HCT116 (cell line): ENCODE measurements around the gene SGIP1. TPM values are rescaled to one million over a fixed set of nuclear protein-coding genes. Genes with fewer than 3 reads are reported as not detected.

Experiments used
- ATAC-seq: fragments of 200-7000 bp; cut with Tn5 transposase; 2 replicates; pipeline ENCODE4 v1.9.1; 2020; ENCODE audit warnings: mild to moderate bottlenecking, moderate library complexity
- BruUV-seq: library from RNA; stranded (reverse); fragments of 400-500 nt; replicated peaks from 2 replicates; lab custom pipeline; 2021; lab: Mats Ljungman, UMichigan
- CTCF ChIA-PET: fragments of 300-600 bp; sonication (Branson Sonifier 250); formaldehyde crosslinking; loops from one replicate; lab custom pipeline; 2021; ENCODE audit warnings: antibody characterized with exemption; lab: Charles Lee
- POLR2A ChIA-PET: fragments of 300-600, 350-600 bp; sonication (Branson Sonifier 250); formaldehyde crosslinking; loops from one replicate; lab custom pipeline; 2021; ENCODE audit warnings: antibody characterized with exemption; lab: Charles Lee
- RAD21 ChIA-PET, 2 experiments: fragments of 300-600 bp; sonication (Branson Sonifier 250); formaldehyde crosslinking; loops; one replicate each; lab custom pipeline; 2023; ENCODE audit warnings: low total read pairs in 2 of 2; ENCODE audit not compliant: uncharacterized antibody in 2 of 2, unreplicated experiment in 2 of 2, low non-redundant PET in 1 of 2; lab: Charles Lee
- DNase-seq: peaks from one replicate; pipeline ENCODE4 v3.0.0-alpha.2; 2010; ENCODE audit warnings: low read depth, low spot score
- H2AFZ ChIP-seq: fragments of 200-600 bp; shearing (Covaris generic), sonication (generic); 2 replicates; pipeline ENCODE4 v1.6.1; 2017; ENCODE audit warnings: low read depth, mixed run types, mixed read lengths, antibody characterized with exemption, low read length; ENCODE audit not compliant: poor library complexity, severe bottlenecking
- H3K27ac ChIP-seq: 2 replicates; pipeline ENCODE4 v1.5.1; 2012; ENCODE audit warnings: low read depth, low read length
- H3K27me3 ChIP-seq: fragments of 200-600 bp; sonication (generic); 2 replicates; pipeline ENCODE4 v1.6.1; 2016; ENCODE audit warnings: mixed run types, low read length, mixed read lengths; ENCODE audit not compliant: insufficient read depth
- H3K36me3 ChIP-seq, 2 experiments: fragments of 200-500 bp in 1 of 2; fragments of 200-600 bp in 1 of 2; sonication (Bioruptor generic) in 1 of 2; sonication (generic) in 1 of 2; 2 replicates each; pipeline versions ENCODE4 v1.5.1 to v1.6.1; 2014 to 2016; ENCODE audit warnings: low read length in 2 of 2, inconsistent platforms in 1 of 2, mixed read lengths in 1 of 2, mixed run types in 1 of 2; ENCODE audit not compliant: insufficient read depth in 2 of 2, control insufficient read depth in 1 of 2
- H3K4me1 ChIP-seq, 2 experiments: fragments of 200-600 bp in 1 of 2; sonication (generic) in 1 of 2; 2 replicates each; pipeline versions ENCODE4 v1.5.1 to v1.6.1; 2012 to 2017; ENCODE audit warnings: low read length in 2 of 2, inconsistent platforms in 1 of 2, mild to moderate bottlenecking in 1 of 2, mixed read lengths in 1 of 2, mixed run types in 1 of 2, moderate library complexity in 1 of 2; ENCODE audit not compliant: insufficient read depth in 2 of 2, control insufficient read depth in 1 of 2
- H3K4me2 ChIP-seq: fragments of 200-600 bp; sonication (generic); 2 replicates; pipeline ENCODE4 v1.6.1; 2017; ENCODE audit warnings: mixed run types, low read length, mixed read lengths
- H3K4me3 ChIP-seq, 2 experiments: fragments of 200-600 bp in 1 of 2; sonication (generic) in 1 of 2; replicated peaks in 1 of 2; 2 replicates each; pipeline ENCODE4 v1.5.1; 2011 to 2016; ENCODE audit warnings: low read length in 2 of 2, control low read depth in 1 of 2, low read depth in 1 of 2, mild to moderate bottlenecking in 1 of 2, mixed read lengths in 1 of 2, mixed run types in 1 of 2
- H3K79me2 ChIP-seq: fragments of 200-600 bp; sonication (generic); 2 replicates; pipeline ENCODE4 v1.6.1; 2017; ENCODE audit warnings: mild to moderate bottlenecking, mixed run types, low read length, moderate library complexity, mixed read lengths; ENCODE audit not compliant: insufficient read depth
- H3K9ac ChIP-seq: fragments of 200-600 bp; sonication (generic); 2 replicates; pipeline ENCODE4 v1.6.1; 2016; ENCODE audit warnings: low read length, mixed read lengths
- H3K9me2 ChIP-seq: fragments of 200-600 bp; sonication (generic), shearing (Covaris generic); 2 replicates; pipeline ENCODE4 v1.6.1; 2017; ENCODE audit warnings: mixed run types, mild to moderate bottlenecking, moderate library complexity; ENCODE audit not compliant: insufficient read depth
- H3K9me3 ChIP-seq, 2 experiments: fragments of 200-500 bp in 1 of 2; fragments of 200-600 bp in 1 of 2; sonication (Bioruptor generic) in 1 of 2; sonication (generic) in 1 of 2; 2 replicates each; pipeline ENCODE4 v1.6.1; 2014 to 2017; ENCODE audit warnings: low read length in 2 of 2, mixed read lengths in 2 of 2, inconsistent platforms in 1 of 2, low read depth in 1 of 2, mild to moderate bottlenecking in 1 of 2, mixed run types in 1 of 2, moderate library complexity in 1 of 2; ENCODE audit not compliant: control insufficient read depth in 1 of 2, insufficient read depth in 1 of 2
- H4K20me1 ChIP-seq: fragments of 200-600 bp; sonication (generic), shearing (Covaris generic); 2 replicates; pipeline ENCODE4 v1.6.1; 2017; ENCODE audit warnings: mixed run types, mild to moderate bottlenecking, moderate library complexity; ENCODE audit not compliant: insufficient read depth
- CBX3 ChIP-seq: IDR thresholded peaks from 2 replicates; pipeline ENCODE4 v1.6.1; 2012; ENCODE audit warnings: low read depth
- CEBPB ChIP-seq: IDR thresholded peaks from 2 replicates; pipeline ENCODE4 v1.6.1; 2012; ENCODE audit warnings: low read depth
- EGR1 ChIP-seq: IDR thresholded peaks from 2 replicates; pipeline ENCODE4 v1.6.1; 2012; ENCODE audit warnings: low read depth
- EZH2 ChIP-seq: fragments of 200-600 bp; sonication (generic); IDR thresholded peaks from 2 replicates; pipeline ENCODE4 v1.6.1; 2017; ENCODE audit warnings: antibody characterized with exemption, mixed run types
- EZH2phosphoT487 ChIP-seq: fragments of 200-600 bp; IDR thresholded peaks from 2 replicates; pipeline ENCODE4 v1.6.1; 2018; ENCODE audit warnings: antibody characterized with exemption, borderline replicate concordance
- FOSL1 ChIP-seq: IDR thresholded peaks from 2 replicates; pipeline ENCODE4 v1.6.1; 2012; ENCODE audit warnings: low read depth
- POLR2A ChIP-seq: IDR thresholded peaks from 2 replicates; pipeline ENCODE4 v1.7.0; 2011; ENCODE audit warnings: borderline replicate concordance; ENCODE audit not compliant: insufficient read depth, insufficient read length; ENCODE audit errors: extremely low read depth
- POLR2AphosphoS5 ChIP-seq: IDR thresholded peaks from 2 replicates; pipeline ENCODE4 v1.6.1; 2011; ENCODE audit warnings: mild to moderate bottlenecking, low read depth, low read length, moderate library complexity
- RAD21 ChIP-seq: IDR thresholded peaks from 2 replicates; pipeline ENCODE4 v1.6.1; 2012; ENCODE audit warnings: low read depth, mild to moderate bottlenecking
- SIN3A ChIP-seq: IDR thresholded peaks from 2 replicates; pipeline ENCODE4 v1.6.1; 2012; ENCODE audit warnings: low read depth
- SRF ChIP-seq: IDR thresholded peaks from 2 replicates; pipeline ENCODE4 v1.6.1; 2012; ENCODE audit warnings: low read depth
- TCF7L2 ChIP-seq: IDR thresholded peaks from 2 replicates; pipeline ENCODE4 v1.7.0; 2011; ENCODE audit warnings: borderline replicate concordance, inconsistent platforms; ENCODE audit not compliant: insufficient read depth, insufficient read length; ENCODE audit errors: extremely low read depth
- ZFX ChIP-seq: fragments of 450-650 bp; IDR thresholded peaks from 2 replicates; pipeline ENCODE4 v1.6.1; 2017
- ZNF274 ChIP-seq: fragments of 200-500 bp; sonication (Bioruptor generic); IDR thresholded peaks from 2 replicates; pipeline ENCODE4 v1.6.1; 2014; ENCODE audit warnings: mild to moderate bottlenecking, low read depth, low read length, inconsistent platforms
- intact Hi-C: fragments of 100-400 bp; cut with micrococcal nuclease; formaldehyde crosslinking; loops from 2 replicates; pipeline ENCODE4 v1.10.0; 2022
- total RNA-seq: library from RNA; stranded (reverse); gene quantifications from one replicate; pipeline ENCODE4 v1.2.1, GENCODE V29; 2021; ENCODE audit not compliant: unreplicated experiment
- TF ChIP-seq, protein P1 (sequence below): IDR thresholded peaks from 2 replicates; pipeline ENCODE4 v1.6.1; 2012
- TF ChIP-seq, protein P2 (sequence below): IDR thresholded peaks from 2 replicates; pipeline ENCODE4 v1.6.1; 2012; ENCODE audit warnings: low read depth
- TF ChIP-seq, protein P3 (sequence below), 3 experiments: fragments of 200-600 bp in 1 of 3; sonication (generic) in 1 of 3; IDR thresholded peaks in 2 of 3; conservative IDR thresholded peaks in 1 of 3; 2 replicates each; pipeline ENCODE4 v1.5.1; 2012 to 2017; ENCODE audit warnings: low read depth in 2 of 3, low read length in 2 of 3, antibody characterized with exemption in 1 of 3, borderline replicate concordance in 1 of 3, control low read depth in 1 of 3, mild to moderate bottlenecking in 1 of 3, mixed read lengths in 1 of 3, mixed run types in 1 of 3, moderate library complexity in 1 of 3; ENCODE audit not compliant: insufficient read depth in 1 of 3

The SGIP1 gene
- total RNA-seq, 1 experiment from 2014 or later: 0.15 TPM

DNA sequence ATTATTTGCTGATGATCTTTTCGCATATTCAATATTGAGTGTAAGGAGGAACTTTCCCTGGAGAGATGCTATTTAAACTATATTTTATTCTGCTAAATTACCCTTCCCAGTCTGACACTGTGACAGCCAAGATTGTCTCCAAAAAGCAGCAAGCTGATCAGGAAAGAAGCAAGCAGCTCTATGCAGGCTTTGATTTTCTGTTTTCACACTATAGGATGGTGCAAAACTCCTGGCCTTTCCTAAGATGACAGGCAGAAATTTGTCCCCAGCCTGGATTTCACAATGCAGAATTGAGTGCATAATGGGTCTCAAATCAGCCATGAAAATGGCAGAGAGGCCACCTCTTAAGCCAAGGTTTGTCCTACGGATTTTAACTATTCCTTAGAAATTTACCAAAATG, 1.1 kb downstream of the SGIP1 start:
- Histone ChIP-seq H3K79me2 (no peaks in the 10 kb centered on the region), H3K36me3 (no peaks in the 10 kb centered on the region), H4K20me1 (no peaks in the 10 kb centered on the region), H3K4me3 (no peak overlapping the region), H3K27ac (no peak overlapping the region), H3K9ac (no peak overlapping the region), H3K9me2 (peaks cover 3% of the 10 kb centered on the region; the same call in 1 of the 2 replicates), H2AFZ (no peak overlapping the region), H3K9me3 (no peaks in the 10 kb centered on the region), H3K27me3 (no peaks in the 10 kb centered on the region), H3K4me2 (no peak overlapping the region), H3K4me1 (no peaks in the 10 kb centered on the region)
- DNase-seq: no peak
- intact Hi-C loops: no loop called here
- ChIA-PET CTCF (no interaction called here), RAD21 (no interaction called here), POLR2A (no interaction called here)
- no peak for ATAC-seq
- TF ChIP-seq EGR1: no peak
- no peak for TF ChIP-seq EZH2phosphoT487
- TF ChIP-seq, protein P1, sequence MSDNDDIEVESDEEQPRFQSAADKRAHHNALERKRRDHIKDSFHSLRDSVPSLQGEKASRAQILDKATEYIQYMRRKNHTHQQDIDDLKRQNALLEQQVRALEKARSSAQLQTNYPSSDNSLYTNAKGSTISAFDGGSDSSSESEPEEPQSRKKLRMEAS: no peak
- no TSS peak for BruUV-seq

DNA sequence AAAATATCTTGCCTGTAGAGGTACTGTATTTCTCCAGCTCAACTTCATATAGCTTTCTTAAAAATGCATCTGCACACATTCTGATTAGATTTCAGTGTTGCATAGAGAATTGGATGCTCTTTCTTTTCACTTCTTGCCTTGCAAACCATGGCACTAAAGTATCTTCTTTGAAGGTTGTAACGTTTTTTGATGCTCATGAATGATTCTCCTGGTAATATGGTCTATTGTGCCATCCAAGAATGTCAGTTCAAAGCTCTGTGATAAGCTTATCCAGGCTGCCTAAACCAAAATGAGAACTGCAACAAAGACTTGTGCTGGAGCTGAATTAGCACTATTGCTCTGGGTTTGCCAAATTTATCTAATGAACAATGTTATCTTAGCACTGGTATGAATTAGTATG, 1.9 kb downstream of the SGIP1 start:
- intact Hi-C loops: no loop called here
- ChIA-PET POLR2A (no interaction called here), RAD21 (no interaction called here), CTCF (no interaction called here)
- no peaks in the 10 kb centered on the region for H3K79me2 ChIP-seq
- no peak overlapping the region for H3K27ac ChIP-seq
- DNase-seq: no peak
- no peaks in the 10 kb centered on the region for H3K36me3 ChIP-seq
- H3K4me3 ChIP-seq: no peak overlapping the region
- H3K9me2 ChIP-seq: peaks cover 3% of the 10 kb centered on the region; the same call in 1 of the 2 replicates
- H3K4me2 ChIP-seq: no peak overlapping the region
- H3K4me1 ChIP-seq: peaks cover 0 to 7% of the 10 kb centered on the region in 2 experiments; a peak in 2 of 4 replicates
- TF ChIP-seq EGR1 (no peak), POLR2A (no peak), EZH2phosphoT487 (no peak), FOSL1 (no peak), CEBPB (no peak), SRF (no peak), POLR2AphosphoS5 (no peak), SIN3A (no peak), RAD21 (no peak), CBX3 (no peak), ZNF274 (no peak), TCF7L2 (no peak), EZH2 (no peak), ZFX (no peak)
- TF ChIP-seq, protein P2, sequence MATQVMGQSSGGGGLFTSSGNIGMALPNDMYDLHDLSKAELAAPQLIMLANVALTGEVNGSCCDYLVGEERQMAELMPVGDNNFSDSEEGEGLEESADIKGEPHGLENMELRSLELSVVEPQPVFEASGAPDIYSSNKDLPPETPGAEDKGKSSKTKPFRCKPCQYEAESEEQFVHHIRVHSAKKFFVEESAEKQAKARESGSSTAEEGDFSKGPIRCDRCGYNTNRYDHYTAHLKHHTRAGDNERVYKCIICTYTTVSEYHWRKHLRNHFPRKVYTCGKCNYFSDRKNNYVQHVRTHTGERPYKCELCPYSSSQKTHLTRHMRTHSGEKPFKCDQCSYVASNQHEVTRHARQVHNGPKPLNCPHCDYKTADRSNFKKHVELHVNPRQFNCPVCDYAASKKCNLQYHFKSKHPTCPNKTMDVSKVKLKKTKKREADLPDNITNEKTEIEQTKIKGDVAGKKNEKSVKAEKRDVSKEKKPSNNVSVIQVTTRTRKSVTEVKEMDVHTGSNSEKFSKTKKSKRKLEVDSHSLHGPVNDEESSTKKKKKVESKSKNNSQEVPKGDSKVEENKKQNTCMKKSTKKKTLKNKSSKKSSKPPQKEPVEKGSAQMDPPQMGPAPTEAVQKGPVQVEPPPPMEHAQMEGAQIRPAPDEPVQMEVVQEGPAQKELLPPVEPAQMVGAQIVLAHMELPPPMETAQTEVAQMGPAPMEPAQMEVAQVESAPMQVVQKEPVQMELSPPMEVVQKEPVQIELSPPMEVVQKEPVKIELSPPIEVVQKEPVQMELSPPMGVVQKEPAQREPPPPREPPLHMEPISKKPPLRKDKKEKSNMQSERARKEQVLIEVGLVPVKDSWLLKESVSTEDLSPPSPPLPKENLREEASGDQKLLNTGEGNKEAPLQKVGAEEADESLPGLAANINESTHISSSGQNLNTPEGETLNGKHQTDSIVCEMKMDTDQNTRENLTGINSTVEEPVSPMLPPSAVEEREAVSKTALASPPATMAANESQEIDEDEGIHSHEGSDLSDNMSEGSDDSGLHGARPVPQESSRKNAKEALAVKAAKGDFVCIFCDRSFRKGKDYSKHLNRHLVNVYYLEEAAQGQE: no peak
- TF ChIP-seq, protein P3, sequence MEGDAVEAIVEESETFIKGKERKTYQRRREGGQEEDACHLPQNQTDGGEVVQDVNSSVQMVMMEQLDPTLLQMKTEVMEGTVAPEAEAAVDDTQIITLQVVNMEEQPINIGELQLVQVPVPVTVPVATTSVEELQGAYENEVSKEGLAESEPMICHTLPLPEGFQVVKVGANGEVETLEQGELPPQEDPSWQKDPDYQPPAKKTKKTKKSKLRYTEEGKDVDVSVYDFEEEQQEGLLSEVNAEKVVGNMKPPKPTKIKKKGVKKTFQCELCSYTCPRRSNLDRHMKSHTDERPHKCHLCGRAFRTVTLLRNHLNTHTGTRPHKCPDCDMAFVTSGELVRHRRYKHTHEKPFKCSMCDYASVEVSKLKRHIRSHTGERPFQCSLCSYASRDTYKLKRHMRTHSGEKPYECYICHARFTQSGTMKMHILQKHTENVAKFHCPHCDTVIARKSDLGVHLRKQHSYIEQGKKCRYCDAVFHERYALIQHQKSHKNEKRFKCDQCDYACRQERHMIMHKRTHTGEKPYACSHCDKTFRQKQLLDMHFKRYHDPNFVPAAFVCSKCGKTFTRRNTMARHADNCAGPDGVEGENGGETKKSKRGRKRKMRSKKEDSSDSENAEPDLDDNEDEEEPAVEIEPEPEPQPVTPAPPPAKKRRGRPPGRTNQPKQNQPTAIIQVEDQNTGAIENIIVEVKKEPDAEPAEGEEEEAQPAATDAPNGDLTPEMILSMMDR (IDR thresholded peaks at IDR 0.05 in 2 of 3, conservative IDR thresholded peaks at IDR 0.05 in 1 of 3; ENCODE audit: borderline replicate concordance in 1 of 3, insufficient read depth in 1 of 3, low read depth in 2 of 3, low read length in 2 of 3): no peak
- TF ChIP-seq, protein P1: no peak
- no peaks in the 10 kb centered on the region for H3K9me3 ChIP-seq
- no peak for ATAC-seq
- H2AFZ ChIP-seq: no peak overlapping the region
- BruUV-seq: no TSS peak
- H4K20me1 ChIP-seq: no peaks in the 10 kb centered on the region
- no peak overlapping the region for H3K9ac ChIP-seq
- H3K27me3 ChIP-seq: no peaks in the 10 kb centered on the region
